ENCODE data around the gene CCDC92. TPM values are rescaled to one million over a fixed set of nuclear protein-coding genes. Genes with fewer than 3 reads are reported as not detected.

CCDC92 gene
- total RNA-seq, 4 donors from 2014 or later = 6.5 to 17.1 (median 10.6) TPM

DNA sequence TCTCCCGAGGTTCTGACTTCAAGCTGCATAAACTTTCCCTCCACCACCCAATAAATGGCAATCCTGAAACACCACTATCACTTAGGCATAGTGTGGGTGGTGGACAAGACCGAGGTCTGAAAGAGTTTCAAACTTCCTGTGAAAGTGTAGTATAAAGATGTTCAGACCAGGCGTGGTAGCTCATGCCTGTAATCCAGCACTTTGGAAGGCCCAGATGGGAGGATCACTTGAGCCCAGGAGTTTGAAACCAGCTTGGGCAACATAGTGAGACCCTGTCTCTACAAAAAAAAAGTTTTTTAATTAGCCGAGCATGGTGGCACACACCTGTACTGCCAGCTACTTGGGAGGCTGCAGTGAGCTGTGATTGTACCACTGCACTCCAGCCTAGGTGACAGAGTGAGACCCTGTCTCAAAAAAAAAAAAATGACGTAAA lies 61.9 kb downstream of the CCDC92 start:
- DNase-seq (ENCODE audit: low spot score in 2 of 2) = no peak
- Histone ChIP-seq H3K27ac (no peak overlapping the region), H3K9me3 (no peaks in the 10 kb centered on the region), H3K4me1 (no peaks in the 10 kb centered on the region), H3K27me3 (peaks cover 10% of the 10 kb centered on the region), H3K4me3 (no peak overlapping the region), H3K36me3 (no peaks in the 10 kb centered on the region)
- TF ChIP-seq POLR2A (IDR thresholded peaks at IDR 0.05) (no peak), POLR2AphosphoS5 (IDR thresholded peaks at IDR 0.05) (no peak)
- TF ChIP-seq, protein P1, sequence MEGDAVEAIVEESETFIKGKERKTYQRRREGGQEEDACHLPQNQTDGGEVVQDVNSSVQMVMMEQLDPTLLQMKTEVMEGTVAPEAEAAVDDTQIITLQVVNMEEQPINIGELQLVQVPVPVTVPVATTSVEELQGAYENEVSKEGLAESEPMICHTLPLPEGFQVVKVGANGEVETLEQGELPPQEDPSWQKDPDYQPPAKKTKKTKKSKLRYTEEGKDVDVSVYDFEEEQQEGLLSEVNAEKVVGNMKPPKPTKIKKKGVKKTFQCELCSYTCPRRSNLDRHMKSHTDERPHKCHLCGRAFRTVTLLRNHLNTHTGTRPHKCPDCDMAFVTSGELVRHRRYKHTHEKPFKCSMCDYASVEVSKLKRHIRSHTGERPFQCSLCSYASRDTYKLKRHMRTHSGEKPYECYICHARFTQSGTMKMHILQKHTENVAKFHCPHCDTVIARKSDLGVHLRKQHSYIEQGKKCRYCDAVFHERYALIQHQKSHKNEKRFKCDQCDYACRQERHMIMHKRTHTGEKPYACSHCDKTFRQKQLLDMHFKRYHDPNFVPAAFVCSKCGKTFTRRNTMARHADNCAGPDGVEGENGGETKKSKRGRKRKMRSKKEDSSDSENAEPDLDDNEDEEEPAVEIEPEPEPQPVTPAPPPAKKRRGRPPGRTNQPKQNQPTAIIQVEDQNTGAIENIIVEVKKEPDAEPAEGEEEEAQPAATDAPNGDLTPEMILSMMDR (IDR thresholded peaks at IDR 0.05) = no peak
- WGBS = 70% methylated on average over 4 of the region's 5 CpGs

DNA sequence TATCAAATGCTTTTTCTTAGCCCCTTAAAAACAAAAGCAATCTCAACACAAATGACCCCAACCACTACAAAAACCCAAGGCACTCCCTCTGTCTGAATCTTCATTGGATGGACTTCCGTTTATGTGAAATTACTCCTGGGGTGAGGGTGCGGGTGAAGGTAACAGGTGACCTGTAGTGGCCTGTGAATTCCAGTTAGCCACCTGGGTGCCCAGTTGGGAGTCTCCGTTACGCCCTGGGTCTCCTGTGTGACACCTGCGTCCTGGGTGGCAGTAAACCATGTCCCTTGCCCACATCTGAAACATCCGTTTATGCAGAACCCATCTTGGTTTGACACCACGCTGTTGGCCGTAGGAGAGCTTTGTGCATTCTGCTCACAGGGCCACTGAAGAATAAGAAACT lies 62.6 kb downstream of the CCDC92 start:
- no peak overlapping the region for H3K4me3 ChIP-seq
- H3K9me3 ChIP-seq = no peaks in the 10 kb centered on the region
- H3K36me3 ChIP-seq = no peaks in the 10 kb centered on the region
- H3K27ac ChIP-seq = no peak overlapping the region
- no peaks in the 10 kb centered on the region for H3K4me1 ChIP-seq
- WGBS = 92% methylated on average over 8 of the region's 8 CpGs
- peaks cover 10% of the 10 kb centered on the region for H3K27me3 ChIP-seq
- no peak for DNase-seq (ENCODE audit: low spot score in 2 of 2)
- TF ChIP-seq POLR2AphosphoS5 (IDR thresholded peaks at IDR 0.05) = no peak
- no peak for TF ChIP-seq POLR2A (IDR thresholded peaks at IDR 0.05)
- TF ChIP-seq EP300 (IDR thresholded peaks at IDR 0.05) = no peak
- TF ChIP-seq, protein P1 (IDR thresholded peaks at IDR 0.05) = no peak

DNA sequence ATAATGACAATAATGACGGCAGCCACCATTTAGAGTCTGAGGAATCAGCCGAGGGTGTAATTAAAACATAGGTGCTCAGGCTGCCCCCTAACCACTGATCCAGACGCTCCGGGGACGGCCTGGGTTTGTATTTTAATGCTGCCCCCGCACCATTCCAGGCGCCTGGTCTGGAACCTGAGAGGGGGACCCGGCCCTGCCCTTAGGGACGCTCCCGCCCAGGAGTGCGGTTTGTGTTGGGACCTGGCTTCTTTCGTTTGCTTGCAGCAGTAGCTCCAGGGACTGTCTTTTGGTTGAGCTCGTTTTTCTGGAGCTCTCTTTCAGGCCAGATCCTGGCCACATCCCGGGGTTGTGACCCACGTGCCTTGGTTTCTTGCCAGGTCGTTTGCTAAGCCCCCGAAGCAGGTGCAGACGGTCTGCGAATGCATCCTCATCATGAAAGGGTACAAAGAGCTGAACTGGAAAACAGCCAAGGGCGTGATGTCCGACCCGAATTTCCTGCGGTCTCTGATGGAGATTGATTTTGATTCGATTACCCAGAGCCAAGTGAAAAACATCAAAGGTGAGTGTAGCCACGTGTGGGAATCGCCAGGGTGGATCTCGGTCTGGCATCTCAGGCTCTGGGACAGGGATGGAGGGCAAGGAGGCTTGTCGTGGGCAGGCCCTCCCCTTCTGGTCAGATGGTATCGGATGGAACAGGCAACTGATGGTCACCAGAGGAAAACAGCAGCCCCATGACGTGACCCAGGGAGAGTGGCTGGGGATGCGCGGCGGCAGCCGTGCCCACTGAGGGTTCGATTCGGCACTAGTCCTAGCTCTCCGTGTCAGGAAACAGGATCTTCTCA lies 63.5 kb downstream of the CCDC92 start:
- Histone ChIP-seq H3K36me3 (no peaks in the 10 kb centered on the region), H3K27me3 (peaks cover 4% of the 10 kb centered on the region), H3K9me3 (no peaks in the 10 kb centered on the region), H3K4me3 (no peak overlapping the region), H3K4me1 (no peaks in the 10 kb centered on the region), H3K27ac (no peak overlapping the region)
- TF ChIP-seq POLR2A (IDR thresholded peaks at IDR 0.05) (no peak), EP300 (IDR thresholded peaks at IDR 0.05) (no peak), POLR2AphosphoS5 (IDR thresholded peaks at IDR 0.05) (no peak)
- TF ChIP-seq, protein P1 (IDR thresholded peaks at IDR 0.05) = no peak
- 60% methylated on average over 33 of the region's 37 CpGs for WGBS
- no peak for DNase-seq (ENCODE audit: low spot score in 2 of 2)

DNA sequence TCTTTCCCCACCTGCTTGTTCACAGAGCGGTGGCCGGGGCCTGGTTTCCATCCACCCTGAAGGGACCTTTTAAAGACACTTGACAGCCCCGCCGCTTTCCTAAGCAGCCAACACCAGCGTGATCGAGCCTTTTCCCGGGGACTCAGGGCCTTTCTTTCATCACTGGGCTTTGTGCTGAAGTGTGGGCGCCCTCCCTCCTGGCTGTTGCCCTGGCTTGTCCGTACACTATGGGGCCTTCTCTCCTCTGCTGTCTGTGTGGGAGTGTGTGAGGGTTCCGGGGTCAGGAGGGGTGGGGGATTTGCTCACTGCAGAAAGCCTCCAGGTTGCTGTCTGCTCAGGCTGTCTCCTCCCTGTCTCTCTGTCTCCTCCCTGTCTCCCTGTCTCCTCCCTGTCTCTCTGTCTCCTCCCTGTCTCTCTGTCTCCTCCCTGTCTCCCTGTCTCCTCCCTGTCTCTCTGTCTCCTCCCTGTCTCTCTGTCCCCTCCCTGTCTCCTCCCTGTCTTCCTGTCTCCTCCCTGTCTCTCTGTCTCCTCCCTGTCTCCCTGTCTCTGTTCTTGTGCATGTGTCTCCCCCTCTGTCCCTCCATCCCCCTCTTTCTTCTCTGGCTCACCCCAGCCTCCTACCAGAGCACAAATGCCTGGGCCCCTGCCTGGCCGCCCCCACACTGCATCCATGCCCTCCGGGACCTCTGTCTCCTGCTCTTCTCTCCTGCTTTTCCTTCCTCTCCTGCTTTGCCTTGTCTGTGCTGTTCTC lies 64.7 kb downstream of the CCDC92 start:
- H3K4me3 ChIP-seq = no peak overlapping the region
- WGBS = 47% methylated on average over 7 of the region's 12 CpGs
- no peaks in the 10 kb centered on the region for H3K4me1 ChIP-seq
- no peak overlapping the region for H3K27ac ChIP-seq
- H3K36me3 ChIP-seq = no peaks in the 10 kb centered on the region
- peaks cover 9% of the 10 kb centered on the region for H3K27me3 ChIP-seq
- DNase-seq (ENCODE audit: low spot score in 2 of 2) = no peak
- no peaks in the 10 kb centered on the region for H3K9me3 ChIP-seq
- TF ChIP-seq, protein P1 (IDR thresholded peaks at IDR 0.05) = no peak

DNA sequence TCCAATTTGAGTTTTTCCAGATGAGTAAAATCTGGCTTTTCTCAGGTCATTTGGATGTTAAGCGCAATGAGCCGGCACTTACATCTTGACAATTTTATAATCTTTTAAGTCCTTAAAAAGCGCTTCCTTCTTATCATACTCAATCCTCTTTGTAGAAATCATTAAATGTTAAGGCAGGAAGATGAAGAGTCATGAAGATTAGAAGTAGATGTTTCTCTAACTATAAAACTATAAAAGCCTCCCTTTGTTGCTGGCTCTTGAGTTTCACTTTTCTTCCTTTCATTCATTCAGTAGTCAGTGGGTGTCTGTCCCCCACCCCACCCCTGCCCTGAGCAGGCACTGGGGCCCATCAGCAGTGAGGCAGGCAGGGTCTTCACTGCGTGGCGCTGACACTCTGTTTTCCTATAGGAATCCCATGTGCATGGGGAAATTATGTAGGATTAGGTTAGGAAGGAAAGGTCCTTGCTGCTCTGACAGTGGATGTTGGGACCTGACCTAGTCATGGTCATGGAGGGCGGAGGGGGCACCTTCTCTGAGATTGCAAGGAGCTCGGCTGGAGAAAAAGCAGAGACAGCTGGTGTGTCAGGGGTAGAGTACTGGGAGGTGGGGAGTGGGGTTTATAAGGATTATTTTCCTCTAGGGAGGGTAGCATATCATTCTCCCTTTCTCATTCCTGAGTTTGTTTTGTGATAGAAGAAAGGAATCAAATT lies 65.8 kb downstream of the CCDC92 start:
- H3K27ac ChIP-seq = no peak overlapping the region
- no peak overlapping the region for H3K4me3 ChIP-seq
- H3K9me3 ChIP-seq = no peaks in the 10 kb centered on the region
- 93% methylated on average over 7 of the region's 7 CpGs for WGBS
- TF ChIP-seq EP300 (IDR thresholded peaks at IDR 0.05) (no peak), POLR2AphosphoS5 (IDR thresholded peaks at IDR 0.05) (no peak), POLR2A (IDR thresholded peaks at IDR 0.05) (no peak)
- TF ChIP-seq, protein P1 (IDR thresholded peaks at IDR 0.05) = no peak
- H3K4me1 ChIP-seq = no peaks in the 10 kb centered on the region
- H3K27me3 ChIP-seq = peaks cover 12% of the 10 kb centered on the region
- DNase-seq (ENCODE audit: low spot score in 2 of 2) = no peak
- H3K36me3 ChIP-seq = no peaks in the 10 kb centered on the region

Data from suprapubic skin (tissue), 4 donors.